ENCODE data around the gene C4orf54. TPM values are rescaled to one million over a fixed set of nuclear protein-coding genes. Genes with fewer than 3 reads are reported as not detected.

C4orf54 gene
- total RNA-seq = not detected in 2 replicates

GRCh38 chr4:99657798-99658197 is at the start of gene C4orf54:
TSS of gene C4orf54 (minus strand) at chr4:99657828. CDS start at chr4:99654648, 3,180 bp downstream.

Other genes with a start within 250 kb of the C4orf54 start
- gene ADH7, start 222.5 kb downstream of the C4orf54 start, total RNA-seq = not detected in 2 replicates
- gene C4orf17, start 146.8 kb downstream of the C4orf54 start, total RNA-seq = not detected in 2 replicates
- gene TRMT10A, start 93.8 kb downstream of the C4orf54 start, total RNA-seq = 5.2 and 7.6 TPM in 2 replicates
- gene MTTP, start 83.0 kb downstream of the C4orf54 start, total RNA-seq = under 0.01 TPM in 2 replicates
- not detected in 2 replicates for gene DAPP1, start 159.0 kb upstream of the C4orf54 start, total RNA-seq
- gene LAMTOR3, start 236.6 kb upstream of the C4orf54 start, total RNA-seq = 23.5 and 24.2 TPM in 2 replicates